NCI-H2081 treated with DMSO at 0.1 percent for 48 hours (cell line): ENCODE results near the gene RABGGTA.

Source experiments
- DNase-seq: peaks from one replicate; lab custom pipeline; 2025; lab: John Stamatoyannopoulos, UW

The RABGGTA gene

GRCh38 chr14:24279301-24280186 is 8.1 kb upstream of the RABGGTA start:
- DNase-seq: peak; percentile 5

GRCh38 chr14:24278424-24278823 is 7.0 kb upstream of the RABGGTA start:
- DNase-seq: no peak

- no peak for DNase-seq
Measured at GRCh38 chr14:24277606-24278321, 6.4 kb upstream of the RABGGTA start.

GRCh38 chr14:24277071-24277470 is 5.7 kb upstream of the RABGGTA start:
- DNase-seq: no peak

- no peak for DNase-seq
Measured at GRCh38 chr14:24274101-24274543, 2.7 kb upstream of the RABGGTA start.

- no peak for DNase-seq
Measured at GRCh38 chr14:24273422-24273998, 2.1 kb upstream of the RABGGTA start.

GRCh38 chr14:24272467-24272866 is 1.1 kb upstream of the RABGGTA start:
- no peak for DNase-seq

- DNase-seq: no peak
Measured at GRCh38 chr14:24271834-24272263, 452 bp upstream of the RABGGTA start.

GRCh38 chr14:24270537-24271133 is 762 bp downstream of the RABGGTA start:
- DNase-seq: no peak

- no peak for DNase-seq
Measured at GRCh38 chr14:24269910-24270536, 1.4 kb downstream of the RABGGTA start.

GRCh38 chr14:24269368-24269767 is 2.0 kb downstream of the RABGGTA start:
- DNase-seq: no peak

GRCh38 chr14:24268225-24268624 is 3.2 kb downstream of the RABGGTA start:
- DNase-seq: no peak

GRCh38 chr14:24267516-24267915 is 3.9 kb downstream of the RABGGTA start:
- no peak for DNase-seq

GRCh38 chr14:24266344-24267244 is 4.8 kb downstream of the RABGGTA start:
- DNase-seq: no peak

GRCh38 chr14:24264298-24264697 is 7.1 kb downstream of the RABGGTA start:
- no peak for DNase-seq

- DNase-seq: no peak
Measured at GRCh38 chr14:24263848-24264247, 7.5 kb downstream of the RABGGTA start.

- no peak for DNase-seq
Measured at GRCh38 chr14:24262821-24263733, 8.3 kb downstream of the RABGGTA start, which contains the start of gene TGM1. Gene TGM1 (minus strand): TSS chr14:24263177. CDS start chr14:24262352, 825 bp downstream.

- no peak for DNase-seq
Measured at GRCh38 chr14:24261969-24262327, 9.4 kb downstream of the RABGGTA start.

GRCh38 chr14:24261256-24261968 is 10.0 kb downstream of the RABGGTA start:
- DNase-seq: no peak
